SHP77 treated with DMSO at 0.1 percent for 48 hours (cell line): Measurements from ENCODE around the gene GHDC.
"Not testable (repeated sequence)": the region's sequence is repeated elsewhere in the genome, so short reads cannot be mapped to it uniquely, and the experiment has no call there.

Experiments
- DNase-seq: peaks from one replicate; lab custom pipeline; 2025; lab: John Stamatoyannopoulos, UW

GHDC gene

GRCh38 chr17:42202159-42202558, 7.9 kb upstream of the GHDC start:
- DNase-seq, result no peak

GRCh38 chr17:42201458-42201772, 7.1 kb upstream of the GHDC start:
- no peak for DNase-seq

- DNase-seq, result no peak
Observed at GRCh38 chr17:42200706-42201457, 6.6 kb upstream of the GHDC start.

- no peak for DNase-seq
Observed at GRCh38 chr17:42199416-42200011, 5.2 kb upstream of the GHDC start.

- no peak for DNase-seq
Observed at GRCh38 chr17:42198897-42199296, 4.6 kb upstream of the GHDC start.

- DNase-seq, result no peak
Observed at GRCh38 chr17:42197564-42198156, 3.4 kb upstream of the GHDC start.

GRCh38 chr17:42193216-42193968, 902 bp downstream of the GHDC start:
- DNase-seq, result no peak

- no peak for DNase-seq
Observed at GRCh38 chr17:42192189-42193126, 1.8 kb downstream of the GHDC start.

- no peak for DNase-seq
Observed at GRCh38 chr17:42191275-42191608, 3.1 kb downstream of the GHDC start.

- DNase-seq, result no peak
Observed at GRCh38 chr17:42190491-42191274, 3.6 kb downstream of the GHDC start.

GRCh38 chr17:42189651-42189965, 4.7 kb downstream of the GHDC start:
- DNase-seq, result no peak

- no peak for DNase-seq
Observed at GRCh38 chr17:42188749-42189650, 5.3 kb downstream of the GHDC start.

GRCh38 chr17:42187833-42188232, 6.5 kb downstream of the GHDC start:
- DNase-seq, result no peak

GRCh38 chr17:42186191-42186590, 8.1 kb downstream of the GHDC start:
- not testable (repeated sequence) for DNase-seq

GRCh38 chr17:42185621-42185930, 8.7 kb downstream of the GHDC start:
- DNase-seq, result no peak

- DNase-seq, result peak; percentile 8
Observed at GRCh38 chr17:42184713-42185620, 9.3 kb downstream of the GHDC start, which contains the start of gene HCRT. Gene HCRT, minus strand, starts transcription at chr17:42185452. Its CDS starts 87 bp downstream, at chr17:42185365.

- DNase-seq, result peak; percentile 71
Observed at GRCh38 chr17:42183741-42184711, 10.3 kb downstream of the GHDC start.
